Measurements from ENCODE around the gene DCHS2.

Gene DCHS2, protein sequence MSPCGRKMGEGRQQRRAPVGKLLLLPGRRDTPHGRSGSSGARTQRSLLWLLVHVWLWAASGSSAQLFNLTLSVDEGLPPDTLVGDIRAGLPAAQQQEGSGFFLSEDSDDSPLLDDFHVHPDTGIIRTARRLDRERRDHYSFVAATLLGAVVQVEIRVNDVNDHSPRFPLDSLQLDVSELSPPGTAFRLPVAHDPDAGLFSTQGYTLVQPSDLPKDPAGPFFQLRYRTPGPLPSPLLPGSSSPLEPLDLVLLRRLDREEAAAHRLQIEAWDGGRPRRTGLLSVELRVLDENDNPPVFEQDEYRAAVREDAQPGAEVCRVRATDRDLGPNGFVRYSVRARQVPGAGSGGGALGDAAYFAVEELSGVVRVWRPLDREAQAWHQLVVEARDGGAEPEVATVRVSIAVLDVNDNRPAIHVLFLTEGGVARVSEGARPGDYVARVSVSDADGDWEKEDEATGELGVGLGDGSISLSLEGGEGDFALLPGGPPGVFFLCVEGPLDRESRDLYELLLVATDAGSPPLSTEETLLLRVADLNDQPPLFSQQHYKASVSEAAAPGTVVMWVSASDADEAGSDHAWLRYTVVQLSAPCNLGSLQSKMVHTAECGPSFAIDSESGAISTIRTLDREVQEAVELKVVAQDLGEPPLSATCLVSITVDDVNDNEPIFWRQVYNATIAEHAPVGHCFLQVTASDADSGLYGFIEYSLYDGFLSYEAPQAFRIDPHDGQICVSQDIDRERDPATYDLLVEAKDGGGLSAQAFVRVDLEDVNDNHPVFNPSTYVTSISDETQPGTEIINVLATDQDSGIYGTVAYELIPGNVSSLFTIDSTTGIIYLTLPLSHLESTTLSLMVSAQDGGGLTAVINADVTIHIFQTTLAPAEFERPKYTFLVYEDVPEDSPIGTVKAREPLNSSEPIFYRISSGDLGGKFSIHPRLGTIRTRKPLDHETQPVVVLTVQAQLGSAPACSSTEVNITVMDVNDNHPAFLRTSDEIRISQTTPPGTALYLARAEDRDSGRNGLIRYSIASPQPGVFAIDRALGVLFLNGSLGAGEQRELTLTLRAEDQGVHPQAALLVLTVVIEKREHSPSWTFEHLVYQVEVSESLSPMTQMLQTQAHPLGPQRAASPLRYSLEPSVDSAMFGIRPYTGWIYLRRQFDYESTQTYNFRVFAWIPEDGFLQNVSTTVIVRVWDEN (N-terminal part only)

DNA sequence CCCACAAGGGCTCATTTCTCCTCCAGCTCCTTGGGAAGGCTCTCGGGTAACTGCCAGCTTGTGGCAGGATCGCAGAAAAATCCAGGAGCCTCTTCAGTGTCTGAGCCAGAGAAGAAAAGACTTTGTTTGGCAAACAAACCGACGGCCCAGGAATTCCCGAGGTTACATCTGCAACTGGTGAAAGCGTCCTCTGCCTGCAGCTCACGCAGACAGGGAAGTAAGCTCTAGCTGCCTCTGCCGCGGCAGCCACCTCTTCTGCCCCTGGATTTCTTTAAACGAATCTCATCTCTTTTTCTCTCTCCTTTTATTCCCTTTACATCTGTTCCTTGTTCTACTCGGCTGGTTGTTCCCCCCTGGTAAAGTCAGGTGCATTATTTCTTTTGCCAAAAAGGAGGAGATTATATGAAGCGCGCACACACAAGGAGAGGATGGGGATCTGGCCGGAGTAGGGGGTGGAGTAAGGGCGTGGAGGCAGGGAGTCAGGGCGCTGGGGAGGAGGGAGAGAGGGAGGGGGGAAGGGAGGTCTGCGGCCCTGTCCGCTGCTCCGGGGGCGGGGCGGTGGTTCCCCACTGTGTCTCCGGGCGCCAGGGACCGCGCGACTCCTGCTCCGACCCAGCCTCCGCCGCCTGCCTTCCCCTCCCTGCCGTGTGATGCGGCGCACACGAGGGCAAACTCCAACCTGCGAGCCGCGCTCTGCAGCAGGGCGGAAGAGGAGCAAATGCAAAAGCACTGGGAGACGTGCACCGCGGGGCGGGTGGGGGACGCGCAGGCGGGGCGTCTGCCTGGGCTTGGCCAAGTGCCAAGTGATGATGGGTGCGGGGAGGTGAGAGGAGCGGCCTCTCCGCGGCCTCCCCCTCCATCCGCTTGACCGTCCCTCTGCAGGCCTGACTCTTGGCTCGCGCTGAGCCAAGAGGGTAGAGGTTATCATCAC, at the start of gene DCHS2:
Gene DCHS2, minus strand, starts transcription at position 459 of the 931 bp plus-strand sequence. Its CDS starts 444 bp downstream, at position 15.
- Histone ChIP-seq H3K4me1 (ENCODE audit: control insufficient read depth, insufficient read depth, low read length) (no peaks in the 10 kb centered on the region; the same call in 1 of the 2 replicates), H3K9me3 (ENCODE audit: control insufficient read depth, insufficient read depth, low read length) (no peaks in the 10 kb centered on the region), H3K9ac (ENCODE audit: low read depth, low read length) (peak within 1 kb of the TSS; percentile 35; the same call in 1 of the 2 replicates), H3K4me3 (ENCODE audit: low read depth, low read length) (peak within 1 kb of the TSS; percentile 73), H3K36me3 (ENCODE audit: control insufficient read depth, insufficient read depth, low read length) (no peaks in the 10 kb centered on the region), H3K27ac (ENCODE audit: low read depth, low read length) (no peak within 1 kb of the TSS), H3K27me3 (ENCODE audit: control insufficient read depth, insufficient read depth, low read length) (peaks cover 68% of the 10 kb centered on the region)

DNA sequence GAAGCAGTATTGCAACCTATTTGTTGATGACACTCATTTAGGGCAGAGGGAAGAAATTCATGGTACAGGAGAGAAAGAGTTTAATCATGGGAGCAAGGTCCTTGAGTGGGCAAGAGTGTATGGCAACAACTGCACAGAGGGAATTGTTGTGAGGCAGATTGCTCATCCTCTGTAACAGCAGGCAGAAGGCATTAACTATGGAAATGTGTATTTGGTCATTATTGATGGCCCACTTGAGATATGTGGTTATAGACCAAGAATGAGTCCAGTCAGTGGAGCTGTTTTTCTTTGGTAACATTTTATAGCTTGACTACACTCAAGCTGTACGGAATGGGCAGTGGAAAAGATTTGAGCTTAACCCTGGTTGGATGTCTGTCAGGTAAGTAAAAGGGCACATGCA, 42.7 kb upstream of the DCHS2 start:
- no peak overlapping the region for H3K27ac ChIP-seq (ENCODE audit: low read depth, low read length)

DNA sequence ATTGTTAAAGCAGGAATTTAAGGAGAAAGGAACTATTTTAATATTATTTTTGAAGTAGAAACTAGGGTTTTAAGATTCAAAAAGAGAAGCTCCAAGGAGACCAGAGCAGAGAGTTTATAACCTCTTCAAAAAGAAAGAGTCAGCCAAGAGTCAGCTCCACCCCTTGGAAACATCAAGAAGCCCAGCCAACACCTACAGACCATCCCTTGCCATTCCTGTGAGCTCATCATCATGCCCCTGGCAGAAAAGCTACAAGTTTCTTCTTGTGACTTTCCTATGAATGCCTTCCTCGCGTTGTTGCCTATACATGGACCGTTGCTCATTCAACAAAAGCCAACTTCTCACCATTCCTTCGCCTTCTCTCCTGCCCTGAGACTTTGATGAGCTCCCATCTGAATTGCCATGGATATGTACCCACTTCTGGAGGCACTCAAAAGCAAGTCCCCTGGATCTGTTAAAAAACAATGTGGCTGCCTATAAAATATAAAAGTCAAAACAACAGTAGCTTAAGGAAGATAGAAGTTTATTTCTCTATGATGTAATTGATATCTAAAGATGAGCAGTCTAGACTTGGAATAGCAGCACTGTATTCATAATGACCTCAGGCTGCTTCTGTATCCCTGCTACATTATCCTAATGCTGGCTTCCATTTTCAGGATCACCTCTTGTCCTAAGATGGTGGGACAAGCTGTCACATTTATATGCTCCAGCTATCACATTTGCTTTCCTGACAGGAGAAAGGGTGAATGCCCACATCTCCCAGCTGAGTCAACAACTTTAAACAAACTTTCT, 38.3 kb upstream of the DCHS2 start:
- H3K27me3 ChIP-seq (ENCODE audit: control insufficient read depth, insufficient read depth, low read length) = no peaks in the 10 kb centered on the region

More for the DNA sequence above, 42.7 kb upstream of the DCHS2 start:
- Histone ChIP-seq H3K9me3 (ENCODE audit: control insufficient read depth, insufficient read depth, low read length) (no peaks in the 10 kb centered on the region), H3K4me1 (ENCODE audit: control insufficient read depth, insufficient read depth, low read length) (no peaks in the 10 kb centered on the region), H3K27me3 (ENCODE audit: control insufficient read depth, insufficient read depth, low read length) (no peaks in the 10 kb centered on the region), H3K36me3 (ENCODE audit: control insufficient read depth, insufficient read depth, low read length) (peaks cover 41% of the 10 kb centered on the region), H3K9ac (ENCODE audit: low read depth, low read length) (no peak overlapping the region), H3K4me3 (ENCODE audit: low read depth, low read length) (no peak overlapping the region)

DNA sequence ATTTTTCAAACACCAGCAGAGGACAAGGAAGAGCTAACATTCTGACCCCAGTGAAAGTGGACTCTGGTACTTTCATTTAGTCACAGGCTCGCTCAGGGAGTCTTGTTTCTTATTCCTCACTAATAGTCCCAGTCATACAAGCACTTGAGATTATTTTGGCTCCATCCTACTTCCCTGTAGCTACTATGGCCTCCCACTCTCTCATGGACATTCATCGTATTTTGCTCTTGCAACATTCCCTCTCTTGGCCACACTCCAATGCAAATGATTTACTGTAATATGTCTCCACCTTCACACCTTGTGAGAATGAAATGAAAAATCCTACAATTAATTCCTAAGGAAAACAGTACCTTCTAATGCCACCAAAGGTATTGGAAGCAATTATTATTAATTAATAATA, 37.3 kb upstream of the DCHS2 start:
- Histone ChIP-seq H3K4me3 (ENCODE audit: low read depth, low read length) (no peak overlapping the region), H3K27me3 (ENCODE audit: control insufficient read depth, insufficient read depth, low read length) (no peaks in the 10 kb centered on the region), H3K4me1 (ENCODE audit: control insufficient read depth, insufficient read depth, low read length) (no peaks in the 10 kb centered on the region), H3K9ac (ENCODE audit: low read depth, low read length) (no peak overlapping the region), H3K36me3 (ENCODE audit: control insufficient read depth, insufficient read depth, low read length) (no peaks in the 10 kb centered on the region), H3K27ac (ENCODE audit: low read depth, low read length) (no peak overlapping the region), H3K9me3 (ENCODE audit: control insufficient read depth, insufficient read depth, low read length) (no peaks in the 10 kb centered on the region)

More for the DNA sequence above, 38.3 kb upstream of the DCHS2 start:
- no peaks in the 10 kb centered on the region for H3K9me3 ChIP-seq (ENCODE audit: control insufficient read depth, insufficient read depth, low read length)
- H3K36me3 ChIP-seq (ENCODE audit: control insufficient read depth, insufficient read depth, low read length) = no peaks in the 10 kb centered on the region
- H3K9ac ChIP-seq (ENCODE audit: low read depth, low read length) = no peak overlapping the region
- no peak overlapping the region for H3K27ac ChIP-seq (ENCODE audit: low read depth, low read length)
- H3K4me1 ChIP-seq (ENCODE audit: control insufficient read depth, insufficient read depth, low read length) = no peaks in the 10 kb centered on the region
- no peak overlapping the region for H3K4me3 ChIP-seq (ENCODE audit: low read depth, low read length)

DNA sequence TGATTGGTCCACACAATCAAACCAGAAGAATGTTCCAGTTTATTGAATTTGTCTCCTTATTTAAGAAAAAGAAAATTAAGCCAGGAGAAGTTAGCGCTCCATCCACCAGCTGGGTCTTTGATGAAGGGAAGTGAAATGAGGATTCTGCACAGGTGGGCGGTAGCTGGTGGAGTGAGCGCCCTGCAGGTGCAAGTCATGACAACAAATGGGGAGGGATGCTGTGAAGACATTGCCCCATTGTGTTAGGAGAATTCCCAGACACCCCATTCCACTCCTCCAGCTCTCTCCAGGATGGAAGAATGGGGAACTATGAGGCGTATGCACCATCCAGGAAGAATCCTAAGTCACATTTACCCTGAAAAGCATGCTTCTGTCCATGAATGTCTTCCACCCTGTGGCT, 35.7 kb upstream of the DCHS2 start:
- Histone ChIP-seq H3K4me1 (ENCODE audit: control insufficient read depth, insufficient read depth, low read length) (no peaks in the 10 kb centered on the region), H3K27me3 (ENCODE audit: control insufficient read depth, insufficient read depth, low read length) (no peaks in the 10 kb centered on the region), H3K4me3 (ENCODE audit: low read depth, low read length) (no peak overlapping the region), H3K9ac (ENCODE audit: low read depth, low read length) (no peak overlapping the region), H3K9me3 (ENCODE audit: control insufficient read depth, insufficient read depth, low read length) (no peaks in the 10 kb centered on the region), H3K27ac (ENCODE audit: low read depth, low read length) (no peak overlapping the region), H3K36me3 (ENCODE audit: control insufficient read depth, insufficient read depth, low read length) (no peaks in the 10 kb centered on the region)

DNA sequence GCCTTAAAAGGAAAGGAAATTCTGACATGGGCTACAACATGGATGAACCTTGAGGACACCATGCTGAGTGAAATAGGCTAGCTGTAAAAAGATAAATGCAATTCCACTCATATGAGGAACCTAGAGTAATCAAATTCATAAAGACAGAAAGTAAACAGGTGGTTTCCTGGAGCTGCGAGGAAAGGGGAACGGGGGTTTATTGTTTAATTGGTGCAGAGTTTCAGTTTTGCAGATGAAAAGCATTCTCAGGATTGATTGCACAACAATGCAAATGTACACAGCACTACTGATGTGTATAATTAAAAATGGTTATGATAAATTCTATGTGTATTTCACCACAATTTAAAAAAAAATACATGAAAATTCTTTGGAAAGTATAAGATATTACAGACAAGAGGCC, 34.6 kb upstream of the DCHS2 start:
- Histone ChIP-seq H3K4me3 (ENCODE audit: low read depth, low read length) (no peak overlapping the region), H3K9ac (ENCODE audit: low read depth, low read length) (no peak overlapping the region), H3K27me3 (ENCODE audit: control insufficient read depth, insufficient read depth, low read length) (no peaks in the 10 kb centered on the region), H3K9me3 (ENCODE audit: control insufficient read depth, insufficient read depth, low read length) (no peaks in the 10 kb centered on the region), H3K36me3 (ENCODE audit: control insufficient read depth, insufficient read depth, low read length) (no peaks in the 10 kb centered on the region), H3K4me1 (ENCODE audit: control insufficient read depth, insufficient read depth, low read length) (no peaks in the 10 kb centered on the region), H3K27ac (ENCODE audit: low read depth, low read length) (no peak overlapping the region)

DNA sequence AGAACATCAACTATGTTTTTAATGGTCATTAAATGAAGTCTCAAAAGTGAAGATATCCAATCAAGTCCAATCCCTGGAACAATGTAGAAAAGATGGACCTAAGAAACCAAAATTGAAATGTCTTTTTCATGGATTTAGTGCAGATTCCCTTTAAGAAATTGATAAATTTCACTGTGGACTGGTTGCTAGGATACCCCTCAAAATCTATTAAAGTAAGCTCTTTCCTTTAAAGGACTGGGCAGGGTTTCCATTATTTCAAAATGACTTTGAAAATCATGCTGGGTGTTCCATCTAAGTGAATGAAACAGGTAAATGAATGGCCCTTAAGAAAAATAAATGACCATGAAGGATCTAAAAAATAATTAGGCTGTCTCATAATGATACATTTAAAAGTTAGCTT, 30.0 kb upstream of the DCHS2 start:
- Histone ChIP-seq H3K9me3 (ENCODE audit: control insufficient read depth, insufficient read depth, low read length) (no peaks in the 10 kb centered on the region), H3K9ac (ENCODE audit: low read depth, low read length) (no peak overlapping the region), H3K27me3 (ENCODE audit: control insufficient read depth, insufficient read depth, low read length) (no peaks in the 10 kb centered on the region), H3K27ac (ENCODE audit: low read depth, low read length) (no peak overlapping the region), H3K4me1 (ENCODE audit: control insufficient read depth, insufficient read depth, low read length) (no peaks in the 10 kb centered on the region), H3K36me3 (ENCODE audit: control insufficient read depth, insufficient read depth, low read length) (no peaks in the 10 kb centered on the region), H3K4me3 (ENCODE audit: low read depth, low read length) (no peak overlapping the region)

DNA sequence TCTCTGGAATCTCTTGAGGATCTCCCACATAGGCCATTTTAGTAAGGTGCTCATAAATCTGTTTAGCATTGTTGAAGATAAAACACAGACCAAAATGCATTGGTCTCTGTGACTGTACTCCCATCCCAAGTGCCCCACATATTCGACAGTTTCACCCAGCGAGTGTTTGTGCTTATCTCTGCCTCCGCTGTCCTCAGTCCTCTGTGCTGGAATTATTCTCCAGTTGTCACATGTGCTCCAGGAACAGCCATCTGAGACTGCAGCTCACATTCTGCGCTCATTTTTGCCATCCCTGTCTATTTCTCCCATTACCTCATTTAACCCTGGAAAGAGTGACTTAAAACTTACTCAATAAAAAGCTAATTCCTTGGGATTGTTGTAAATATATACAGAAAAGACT, 27.6 kb upstream of the DCHS2 start:
- no peaks in the 10 kb centered on the region for H3K27me3 ChIP-seq (ENCODE audit: control insufficient read depth, insufficient read depth, low read length)

DNA sequence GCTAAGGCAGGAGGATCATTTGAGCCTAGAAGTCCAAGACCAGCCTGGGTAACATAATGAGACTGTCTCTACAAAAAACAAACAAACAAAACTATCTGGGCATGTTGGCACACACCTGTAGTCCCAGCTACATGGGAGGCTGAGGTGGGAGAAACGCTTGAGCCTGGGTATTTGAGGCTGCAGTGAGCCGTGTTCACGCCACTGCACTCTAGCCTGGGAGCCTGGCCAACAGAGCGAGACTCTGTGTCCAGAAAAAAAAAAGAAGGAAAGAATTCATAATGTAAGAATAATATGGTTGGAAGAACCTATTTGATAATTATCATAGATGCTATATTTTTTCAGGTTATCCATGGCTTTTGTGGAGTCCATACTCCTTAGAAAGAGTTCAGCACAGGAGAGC, 26.0 kb upstream of the DCHS2 start:
- Histone ChIP-seq H3K9ac (ENCODE audit: low read depth, low read length) (no peak overlapping the region), H3K9me3 (ENCODE audit: control insufficient read depth, insufficient read depth, low read length) (no peaks in the 10 kb centered on the region), H3K36me3 (ENCODE audit: control insufficient read depth, insufficient read depth, low read length) (no peaks in the 10 kb centered on the region), H3K4me1 (ENCODE audit: control insufficient read depth, insufficient read depth, low read length) (0 out of 2 replicates have a peak, but pooled peaks cover under 1% of the 10 kb centered on the region), H3K4me3 (ENCODE audit: low read depth, low read length) (no peak overlapping the region), H3K27me3 (ENCODE audit: control insufficient read depth, insufficient read depth, low read length) (no peaks in the 10 kb centered on the region), H3K27ac (ENCODE audit: low read depth, low read length) (no peak overlapping the region)

More for the DNA sequence above, 27.6 kb upstream of the DCHS2 start:
- H3K4me1 ChIP-seq (ENCODE audit: control insufficient read depth, insufficient read depth, low read length) = no peaks in the 10 kb centered on the region
- no peak overlapping the region for H3K27ac ChIP-seq (ENCODE audit: low read depth, low read length)
- no peaks in the 10 kb centered on the region for H3K36me3 ChIP-seq (ENCODE audit: control insufficient read depth, insufficient read depth, low read length)
- no peak overlapping the region for H3K9ac ChIP-seq (ENCODE audit: low read depth, low read length)
- no peaks in the 10 kb centered on the region for H3K9me3 ChIP-seq (ENCODE audit: control insufficient read depth, insufficient read depth, low read length)
- no peak overlapping the region for H3K4me3 ChIP-seq (ENCODE audit: low read depth, low read length)
